Ishikawa (cell line): ENCODE results near the gene HERC5.

Experiments
- CEBPB ChIP-seq: IDR thresholded peaks from 2 replicates; pipeline ENCODE4 v1.6.1; 2012
- CREB1 ChIP-seq: IDR thresholded peaks from 2 replicates; pipeline ENCODE4 v1.6.1; 2012; ENCODE audit warnings: low read depth
- EGR1 ChIP-seq: IDR thresholded peaks from 2 replicates; pipeline ENCODE4 v1.6.1; 2012
- EP300 ChIP-seq: IDR thresholded peaks from 2 replicates; pipeline ENCODE4 v1.6.1; 2012; ENCODE audit warnings: borderline replicate concordance
- FOXM1 ChIP-seq: IDR thresholded peaks from 2 replicates; pipeline ENCODE4 v1.6.1; 2012; ENCODE audit warnings: low read depth, borderline replicate concordance
- MAX ChIP-seq: IDR thresholded peaks from 2 replicates; pipeline ENCODE4 v1.6.1; 2012
- NFIC ChIP-seq: IDR thresholded peaks from 2 replicates; pipeline ENCODE4 v1.6.1; 2012
- RAD21 ChIP-seq: IDR thresholded peaks from 2 replicates; pipeline ENCODE4 v1.6.1; 2012; ENCODE audit warnings: low read depth
- REST ChIP-seq: IDR thresholded peaks from 2 replicates; pipeline ENCODE4 v1.6.1; 2012; ENCODE audit warnings: low read depth, mild to moderate bottlenecking
- TAF1 ChIP-seq: IDR thresholded peaks from 2 replicates; pipeline ENCODE4 v1.6.1; 2012; ENCODE audit warnings: low read depth, mild to moderate bottlenecking
- TCF12 ChIP-seq: IDR thresholded peaks from 2 replicates; pipeline ENCODE4 v1.6.1; 2012; ENCODE audit warnings: low read depth
- TEAD4 ChIP-seq: IDR thresholded peaks from 2 replicates; pipeline ENCODE4 v1.6.1; 2012
- USF1 ChIP-seq: IDR thresholded peaks from 2 replicates; pipeline ENCODE4 v1.6.1; 2012
- YY1 ChIP-seq: IDR thresholded peaks from 2 replicates; pipeline ENCODE4 v1.6.1; 2012; ENCODE audit warnings: low read depth
- ZBTB7A ChIP-seq: IDR thresholded peaks from 2 replicates; pipeline ENCODE4 v1.6.1; 2012; ENCODE audit warnings: low read depth

The HERC5 gene

DNA sequence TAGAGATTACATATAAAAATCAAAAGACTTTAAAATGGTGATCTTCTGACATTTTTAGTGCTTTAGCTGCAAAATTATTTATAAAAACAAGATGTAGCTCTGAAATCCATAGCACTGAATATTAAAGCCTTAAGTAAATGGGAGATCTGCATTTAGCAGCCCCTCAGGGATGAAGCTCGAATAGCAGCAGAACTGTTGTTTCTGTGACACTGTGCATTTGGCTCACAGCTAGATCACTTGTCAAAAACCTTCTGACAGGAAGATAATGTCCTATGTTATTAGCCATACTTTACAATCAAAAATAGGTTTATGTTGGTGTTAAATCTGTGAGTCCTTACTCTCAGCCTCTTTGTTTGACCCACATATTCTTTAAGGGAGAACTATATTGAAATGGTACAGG, 80.8 kb downstream of the HERC5 start:
- TF ChIP-seq EGR1 (no peak), TEAD4 (no peak), NFIC (no peak), EP300 (no peak), TCF12 (no peak), YY1 (no peak), RAD21 (no peak), TAF1 (no peak), CREB1 (no peak), ZBTB7A (no peak), USF1 (no peak), CEBPB (no peak), MAX (no peak), REST (no peak), FOXM1 (no peak)

GRCh38 chr4:88539322-88540068, 82.6 kb downstream of the HERC5 start:
- TF ChIP-seq RAD21: peak; percentile 86

DNA sequence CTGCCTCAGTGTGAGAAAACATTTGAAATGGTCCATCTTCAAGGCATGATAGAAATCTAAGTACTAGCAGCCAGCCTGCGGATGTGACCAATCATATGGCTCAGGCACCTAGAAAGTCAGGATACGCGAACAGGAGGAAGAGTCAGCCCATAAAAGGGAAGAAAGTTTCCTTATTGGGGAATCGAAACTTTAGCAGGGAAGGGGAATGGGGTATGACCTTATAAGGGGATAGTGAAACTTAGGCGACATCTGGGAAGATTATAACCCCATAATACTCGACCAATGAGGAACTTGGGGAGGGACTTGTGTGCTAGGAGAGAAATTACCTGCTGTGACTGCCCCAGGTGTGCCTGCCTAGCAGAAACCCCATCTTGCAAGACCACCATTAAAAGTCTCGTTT, 92.9 kb downstream of the HERC5 start:
- TF ChIP-seq CEBPB: no peak
- TF ChIP-seq EGR1: no peak
- TF ChIP-seq TEAD4: no peak
- TF ChIP-seq NFIC: no peak
- TF ChIP-seq YY1: no peak
- no peak for TF ChIP-seq USF1
- TF ChIP-seq MAX: no peak
- TF ChIP-seq TCF12: no peak
- TF ChIP-seq ZBTB7A: no peak
- no peak for TF ChIP-seq RAD21
- TF ChIP-seq REST: no peak
- no peak for TF ChIP-seq EP300
- no peak for TF ChIP-seq TAF1
